Stomach (tissue), 4 donors: ENCODE results near the gene GULP1.

Source experiments
- CTCF ChIP-seq, 7 experiments: fragments of 450-650 bp in 4 of 7; fragments of 200-600 bp in 3 of 7; sonication (generic) in 3 of 7; IDR thresholded peaks; one replicate each; pipeline ENCODE4 v1.5.1; 2016 to 2019; ENCODE audit warnings: antibody characterized with exemption in 7 of 7, control low read depth in 2 of 7, mild to moderate bottlenecking in 1 of 7
- POLR2A ChIP-seq, 4 donors: fragments of 450-650 bp; IDR thresholded peaks; one replicate each; pipeline ENCODE4 v1.6.1; 2016; ENCODE audit warnings: antibody characterized with exemption in 4 of 4, control low read depth in 2 of 4, mild to moderate bottlenecking in 1 of 4, moderate library complexity in 1 of 4
- POLR2AphosphoS5 ChIP-seq, 3 donors: sonication (generic); formaldehyde crosslinking; IDR thresholded peaks; one replicate each; pipeline ENCODE4 v1.6.1; 2016; ENCODE audit warnings: antibody characterized with exemption in 3 of 3

- TF ChIP-seq CTCF (IDR thresholded peaks at IDR 0.05) (no peak), POLR2A (IDR thresholded peaks at IDR 0.05) (no peak), POLR2AphosphoS5 (IDR thresholded peaks at IDR 0.05) (no peak)
Measured at GRCh38 chr2:188601927-188602326, 310.3 kb downstream of the GULP1 start.
